ENCODE results near the gene TOMM20. TPM values are rescaled to one million over a fixed set of nuclear protein-coding genes. Genes with fewer than 3 reads are reported as not detected.

TOMM20 gene
- total RNA-seq, 1 experiment from 2014 or later, result 72.6 TPM

DNA sequence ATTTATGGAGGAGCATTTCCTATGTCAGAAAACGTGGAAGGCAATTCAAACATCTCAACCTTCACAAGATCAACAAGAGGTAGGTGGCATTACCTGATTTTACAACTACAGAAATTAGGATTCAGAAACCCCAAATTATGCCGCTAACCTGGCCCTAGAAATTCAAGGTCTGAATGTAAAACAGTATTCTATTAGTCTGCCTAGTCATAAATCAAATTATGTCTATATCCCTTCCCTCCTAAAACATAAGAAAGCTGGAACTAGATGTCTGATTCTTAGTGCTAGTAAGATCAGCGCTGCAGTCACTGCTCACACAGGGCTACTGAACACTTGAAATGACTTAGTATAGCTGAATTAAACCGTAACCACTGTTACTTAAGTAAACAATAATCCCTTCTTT is 1.4 kb downstream of the TOMM20 start:
- peaks cover 3% of the 10 kb centered on the region for H3K36me3 ChIP-seq (ENCODE audit: insufficient read depth, low read length, poor library complexity, severe bottlenecking)
- H3K27ac ChIP-seq (ENCODE audit: low read depth, low read length, poor library complexity, severe bottlenecking), result peak overlapping the region; percentile 94
- ChIA-PET CTCF (no interaction called here), POLR2A (ENCODE audit: low non-redundant PET) (no interaction called here)
- H3K27me3 ChIP-seq (replicated peaks; ENCODE audit: insufficient read depth, low read depth, low read length, poor library complexity), result no peaks in the 10 kb centered on the region
- peak overlapping the region; percentile 85 for H3K4me3 ChIP-seq (ENCODE audit: low read depth, low read length, poor library complexity, severe bottlenecking)
- H3K9me3 ChIP-seq (ENCODE audit: low read depth, low read length, poor library complexity, severe bottlenecking), result no peaks in the 10 kb centered on the region
- intact Hi-C loops (cut with micrococcal nuclease; ENCODE audit: unreplicated experiment), result no loop called here
- TF ChIP-seq, protein P1, sequence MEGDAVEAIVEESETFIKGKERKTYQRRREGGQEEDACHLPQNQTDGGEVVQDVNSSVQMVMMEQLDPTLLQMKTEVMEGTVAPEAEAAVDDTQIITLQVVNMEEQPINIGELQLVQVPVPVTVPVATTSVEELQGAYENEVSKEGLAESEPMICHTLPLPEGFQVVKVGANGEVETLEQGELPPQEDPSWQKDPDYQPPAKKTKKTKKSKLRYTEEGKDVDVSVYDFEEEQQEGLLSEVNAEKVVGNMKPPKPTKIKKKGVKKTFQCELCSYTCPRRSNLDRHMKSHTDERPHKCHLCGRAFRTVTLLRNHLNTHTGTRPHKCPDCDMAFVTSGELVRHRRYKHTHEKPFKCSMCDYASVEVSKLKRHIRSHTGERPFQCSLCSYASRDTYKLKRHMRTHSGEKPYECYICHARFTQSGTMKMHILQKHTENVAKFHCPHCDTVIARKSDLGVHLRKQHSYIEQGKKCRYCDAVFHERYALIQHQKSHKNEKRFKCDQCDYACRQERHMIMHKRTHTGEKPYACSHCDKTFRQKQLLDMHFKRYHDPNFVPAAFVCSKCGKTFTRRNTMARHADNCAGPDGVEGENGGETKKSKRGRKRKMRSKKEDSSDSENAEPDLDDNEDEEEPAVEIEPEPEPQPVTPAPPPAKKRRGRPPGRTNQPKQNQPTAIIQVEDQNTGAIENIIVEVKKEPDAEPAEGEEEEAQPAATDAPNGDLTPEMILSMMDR (conservative IDR thresholded peaks at IDR 0.05; ENCODE audit: low read depth, low read length), result no peak
- no peak for TF ChIP-seq EZH2 (IDR thresholded peaks at IDR 0.05; ENCODE audit: borderline replicate concordance, low read depth, low read length, poor library complexity, severe bottlenecking)
- no TSS peak for BruUV-seq (replicated peaks)
- DNase-seq (ENCODE audit: low spot score), result no peak
- H3K4me1 ChIP-seq (ENCODE audit: insufficient read depth, low read length, poor library complexity, severe bottlenecking), result no peaks in the 10 kb centered on the region

DNA sequence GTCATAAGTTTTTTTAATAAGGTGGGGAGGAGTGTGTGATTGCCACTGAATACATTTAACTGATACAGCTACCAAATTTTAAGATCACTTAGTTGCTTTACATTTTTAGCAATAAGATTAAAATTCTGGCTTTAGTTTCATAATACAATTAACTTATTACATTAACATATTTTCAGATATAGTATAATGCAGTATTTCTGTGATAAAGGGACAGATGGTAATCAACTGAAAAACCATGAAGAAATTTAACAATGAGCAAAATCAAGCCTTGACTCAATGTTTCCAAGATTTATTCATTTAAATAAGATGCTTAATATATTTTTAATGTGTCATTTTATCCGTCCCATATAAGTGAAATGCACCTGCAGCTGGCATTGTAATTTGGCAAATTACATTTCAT is 4.0 kb downstream of the TOMM20 start:
- H3K4me1 ChIP-seq (ENCODE audit: insufficient read depth, low read length, poor library complexity, severe bottlenecking), result no peaks in the 10 kb centered on the region
- no peak for DNase-seq (ENCODE audit: low spot score)
- H3K4me3 ChIP-seq (ENCODE audit: low read depth, low read length, poor library complexity, severe bottlenecking), result no peak overlapping the region
- H3K27ac ChIP-seq (ENCODE audit: low read depth, low read length, poor library complexity, severe bottlenecking), result no peak overlapping the region
- no peaks in the 10 kb centered on the region for H3K27me3 ChIP-seq (replicated peaks; ENCODE audit: insufficient read depth, low read depth, low read length, poor library complexity)
- CTCF ChIA-PET, result no interaction called here
- H3K9me3 ChIP-seq (ENCODE audit: low read depth, low read length, poor library complexity, severe bottlenecking), result no peaks in the 10 kb centered on the region
- no TSS peak for BruUV-seq (replicated peaks)
- POLR2A ChIA-PET (ENCODE audit: low non-redundant PET), result no interaction called here
- no peak for TF ChIP-seq EZH2 (IDR thresholded peaks at IDR 0.05; ENCODE audit: borderline replicate concordance, low read depth, low read length, poor library complexity, severe bottlenecking)
- TF ChIP-seq, protein P1 (conservative IDR thresholded peaks at IDR 0.05; ENCODE audit: low read depth, low read length), result no peak
- peaks cover 12% of the 10 kb centered on the region for H3K36me3 ChIP-seq (ENCODE audit: insufficient read depth, low read length, poor library complexity, severe bottlenecking)
- intact Hi-C loops (cut with micrococcal nuclease; ENCODE audit: unreplicated experiment), result no loop called here

DNA sequence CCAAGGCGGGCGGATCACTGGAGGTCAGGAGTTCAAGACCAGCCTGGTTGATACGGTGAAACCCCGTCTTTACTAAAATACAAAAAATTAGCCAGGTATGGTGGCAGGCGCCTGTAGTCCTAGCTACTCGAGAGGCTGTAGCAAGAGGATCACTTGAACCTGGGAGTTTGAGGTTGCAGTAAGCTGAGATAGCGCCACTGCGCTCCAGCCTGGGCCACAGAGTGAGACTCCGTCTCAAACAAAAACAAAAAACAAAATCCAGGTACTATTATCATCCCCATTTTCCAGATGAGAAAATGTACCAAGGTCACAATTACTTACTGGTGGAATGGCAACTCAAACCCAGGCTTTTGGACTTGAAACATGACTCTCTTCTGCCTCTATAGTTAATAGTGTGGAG is 4.5 kb downstream of the TOMM20 start:
- Histone ChIP-seq H3K4me1 (ENCODE audit: insufficient read depth, low read length, poor library complexity, severe bottlenecking) (no peaks in the 10 kb centered on the region), H3K27ac (ENCODE audit: low read depth, low read length, poor library complexity, severe bottlenecking) (no peak overlapping the region), H3K27me3 (replicated peaks; ENCODE audit: insufficient read depth, low read depth, low read length, poor library complexity) (no peaks in the 10 kb centered on the region), H3K4me3 (ENCODE audit: low read depth, low read length, poor library complexity, severe bottlenecking) (no peak overlapping the region), H3K9me3 (ENCODE audit: low read depth, low read length, poor library complexity, severe bottlenecking) (no peaks in the 10 kb centered on the region), H3K36me3 (ENCODE audit: insufficient read depth, low read length, poor library complexity, severe bottlenecking) (peaks cover 16% of the 10 kb centered on the region)
- no peak for TF ChIP-seq EZH2 (IDR thresholded peaks at IDR 0.05; ENCODE audit: borderline replicate concordance, low read depth, low read length, poor library complexity, severe bottlenecking)
- POLR2A ChIA-PET (ENCODE audit: low non-redundant PET), result no interaction called here
- no TSS peak for BruUV-seq (replicated peaks)
- CTCF ChIA-PET, result no interaction called here
- no peak for DNase-seq (ENCODE audit: low spot score)
- intact Hi-C loops (cut with micrococcal nuclease; ENCODE audit: unreplicated experiment), result no loop called here

DNA sequence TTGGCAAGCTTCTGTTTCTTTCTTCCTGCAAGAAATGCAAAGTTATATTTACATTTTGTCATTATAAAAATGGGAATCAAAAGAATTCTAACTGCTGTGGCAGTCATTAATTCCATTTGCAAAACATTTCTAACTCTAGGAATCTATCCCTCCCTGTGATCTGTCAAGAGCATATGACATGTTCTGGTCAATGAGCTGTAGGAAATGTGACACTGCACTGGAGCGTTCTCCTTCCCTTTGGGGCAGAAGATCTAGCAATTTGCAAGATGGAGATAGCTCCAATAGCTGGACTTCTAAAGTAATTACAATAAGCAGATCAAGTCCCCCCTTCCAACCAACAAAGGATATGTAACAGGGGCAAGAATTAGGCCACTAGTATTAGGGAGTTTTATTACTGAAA is 6.3 kb downstream of the TOMM20 start:
- no TSS peak for BruUV-seq (replicated peaks)
- H3K36me3 ChIP-seq (ENCODE audit: insufficient read depth, low read length, poor library complexity, severe bottlenecking), result peaks cover 34% of the 10 kb centered on the region
- H3K9me3 ChIP-seq (ENCODE audit: low read depth, low read length, poor library complexity, severe bottlenecking), result no peaks in the 10 kb centered on the region
- no peak overlapping the region for H3K4me3 ChIP-seq (ENCODE audit: low read depth, low read length, poor library complexity, severe bottlenecking)
- no peaks in the 10 kb centered on the region for H3K4me1 ChIP-seq (ENCODE audit: insufficient read depth, low read length, poor library complexity, severe bottlenecking)
- H3K27ac ChIP-seq (ENCODE audit: low read depth, low read length, poor library complexity, severe bottlenecking), result no peak overlapping the region
- DNase-seq (ENCODE audit: low spot score), result no peak
- CTCF ChIA-PET, result no interaction called here
- TF ChIP-seq EZH2 (IDR thresholded peaks at IDR 0.05; ENCODE audit: borderline replicate concordance, low read depth, low read length, poor library complexity, severe bottlenecking), result no peak
- TF ChIP-seq, protein P1 (conservative IDR thresholded peaks at IDR 0.05; ENCODE audit: low read depth, low read length), result no peak
- no peaks in the 10 kb centered on the region for H3K27me3 ChIP-seq (replicated peaks; ENCODE audit: insufficient read depth, low read depth, low read length, poor library complexity)
- POLR2A ChIA-PET (ENCODE audit: low non-redundant PET), result no interaction called here
- intact Hi-C loops (cut with micrococcal nuclease; ENCODE audit: unreplicated experiment), result no loop called here

All from A673 (cell line).